ENCODE results near the gene WBP11.

WBP11 gene

DNA sequence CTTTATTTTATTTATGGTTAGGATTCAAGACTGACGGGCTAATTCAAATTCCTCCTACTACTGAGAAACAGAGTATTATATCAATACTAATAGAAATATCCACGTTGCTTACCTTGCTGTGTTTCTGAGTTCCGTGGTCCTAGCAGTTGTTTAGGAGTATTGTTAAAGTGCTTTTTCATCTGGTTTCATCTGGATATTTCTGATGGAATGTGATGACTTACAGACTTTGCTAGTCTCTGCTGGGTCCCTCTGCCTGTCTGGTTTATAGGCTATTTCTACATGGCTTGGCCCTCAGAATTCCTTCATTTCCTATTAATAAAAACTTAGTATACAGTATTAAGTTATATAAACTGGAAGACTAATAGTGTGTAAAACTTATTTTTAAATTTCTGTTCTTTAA, 10.7 kb upstream of the WBP11 start, which contains the start of gene SMCO3:
TSS of gene SMCO3 (minus strand) at position 169 of the 400 bp plus-strand sequence. CDS start 7,502 bp downstream, outside the sequence.
- DNase-seq = no peak

DNA sequence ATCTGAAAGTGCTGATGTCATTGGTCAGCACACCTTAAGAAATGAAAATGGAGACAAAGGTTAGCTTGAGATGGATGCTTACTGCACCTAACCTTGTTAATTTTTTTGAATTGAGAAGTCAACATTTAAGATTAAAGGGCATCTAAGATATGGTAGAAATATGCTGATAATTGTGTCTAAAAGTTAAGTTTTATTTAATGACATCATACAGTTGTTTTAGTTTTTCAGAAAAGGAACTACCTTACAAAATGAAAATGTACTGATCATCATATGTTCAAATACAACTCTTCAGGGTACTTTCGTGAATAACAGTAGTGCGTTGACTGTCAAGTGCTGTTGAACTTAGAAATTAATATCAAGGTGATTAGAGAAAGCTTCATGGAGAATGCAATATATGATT, 8.2 kb upstream of the WBP11 start:
- no peak for DNase-seq

GRCh38 chr12:14810953-14811483, 7.7 kb upstream of the WBP11 start:
- DNase-seq = peak; percentile 14

DNA sequence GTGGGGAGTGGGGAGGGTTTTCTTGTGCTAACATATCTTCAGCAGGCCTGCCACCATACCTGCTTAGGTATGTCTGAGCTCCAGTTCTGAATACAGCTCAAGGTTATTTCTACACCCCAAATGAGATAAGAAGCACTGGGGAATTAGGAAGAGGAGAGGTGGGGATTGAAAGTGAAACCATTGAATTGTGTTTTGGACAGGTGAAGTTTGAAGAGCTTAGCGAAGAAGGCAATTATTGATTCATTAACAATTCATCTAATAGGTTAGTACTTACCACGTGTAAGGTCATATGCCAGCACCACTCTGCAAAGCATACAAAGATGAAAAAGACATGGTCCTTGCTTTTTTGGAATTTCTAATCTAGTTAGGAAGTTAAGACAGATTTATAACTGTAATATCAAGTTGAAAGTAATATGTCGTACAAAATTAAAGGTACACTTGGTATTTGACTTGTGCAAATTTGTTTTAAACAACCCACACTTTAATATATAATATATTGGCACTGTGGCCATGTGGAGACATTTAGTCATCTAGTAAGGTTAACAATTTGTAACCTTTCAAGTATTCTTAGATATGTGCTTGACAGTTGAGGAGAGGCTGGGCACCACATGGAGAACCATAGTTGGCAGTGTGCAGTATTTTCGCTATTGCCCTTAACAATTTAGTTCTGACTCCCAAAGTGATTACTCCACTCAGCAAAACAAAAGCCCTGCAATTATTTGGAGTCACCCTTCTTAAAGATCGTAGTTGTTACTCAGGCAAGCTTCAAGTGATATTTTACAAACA, 7.1 kb upstream of the WBP11 start:
- DNase-seq = no peak

DNA sequence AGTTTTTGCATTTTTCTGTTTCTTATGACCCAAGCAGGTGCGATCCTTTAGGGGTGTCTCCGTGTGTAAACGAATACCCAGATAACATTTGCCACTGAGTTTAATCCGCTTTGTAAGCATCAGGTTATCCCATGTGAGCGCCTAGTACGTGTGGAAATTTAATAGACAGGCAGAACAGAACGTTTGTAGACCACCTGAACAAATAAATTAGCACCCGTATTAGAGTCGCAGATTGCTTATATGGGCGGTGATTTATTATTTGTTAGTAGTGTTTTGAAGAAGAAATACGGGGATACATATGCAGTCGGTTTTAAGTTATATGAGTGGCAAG, 517 bp upstream of the WBP11 start:
- no peak for DNase-seq

DNA sequence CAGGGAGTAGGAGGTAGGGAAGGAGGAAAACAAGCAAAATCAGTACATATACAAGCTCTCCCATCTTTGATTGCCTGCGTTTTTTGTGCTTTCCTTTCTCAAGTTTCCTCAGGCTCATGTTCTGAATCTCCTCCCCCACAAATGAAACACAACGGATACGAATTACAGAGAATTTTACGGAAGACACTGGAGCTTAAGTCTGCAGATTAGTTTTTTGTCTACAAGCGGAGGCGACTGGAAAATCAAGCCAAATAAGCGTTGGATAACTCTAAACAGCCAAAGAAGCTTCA, 612 bp downstream of the WBP11 start:
- DNase-seq = no peak

- DNase-seq = no peak
These were observed 1.0 kb downstream of the WBP11 start for GRCh38 chr12:14802247-14802646.

- no peak for DNase-seq
These were observed 8.2 kb downstream of the WBP11 start for GRCh38 chr12:14795028-14795448.

DNA sequence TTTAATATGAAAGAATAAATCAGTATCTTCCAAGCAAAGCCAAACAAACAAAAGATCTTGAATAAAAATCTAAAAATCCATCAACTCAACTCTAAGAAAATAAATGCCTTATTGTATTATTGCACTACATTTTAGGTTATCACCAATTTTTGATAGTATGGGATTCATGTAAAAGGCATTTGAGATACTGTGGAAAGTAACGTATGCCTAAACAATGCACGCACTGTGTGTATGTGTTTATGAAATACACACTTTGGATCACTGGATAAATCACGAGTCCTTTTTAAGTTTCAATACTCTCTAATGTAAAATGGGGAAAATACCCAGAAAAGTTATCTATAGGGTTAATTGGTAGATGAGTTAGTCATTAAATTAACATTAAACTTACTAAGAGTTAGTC, 17.7 kb downstream of the WBP11 start:
- DNase-seq = no peak

DNA sequence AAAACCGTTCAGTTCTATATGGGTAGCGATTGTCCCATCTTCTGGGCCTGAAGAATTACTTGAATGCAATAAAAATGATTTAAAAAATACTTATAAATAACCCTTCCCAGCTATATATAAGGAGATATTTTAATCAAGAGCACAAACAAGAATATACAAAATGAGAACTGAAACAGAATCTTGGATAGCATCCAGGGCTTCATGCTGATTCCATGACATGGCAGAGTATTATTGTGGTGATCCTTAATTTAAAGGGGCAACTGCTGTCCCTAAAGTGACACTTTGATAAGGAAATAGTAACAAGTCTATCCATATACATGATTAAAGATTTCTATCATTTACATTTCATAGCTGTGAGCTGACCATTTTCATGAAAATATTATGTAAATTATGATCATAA, 18.8 kb downstream of the WBP11 start:
- no peak for DNase-seq

- no peak for DNase-seq
These were observed 20.5 kb downstream of the WBP11 start for GRCh38 chr12:14782756-14783155.

DNA sequence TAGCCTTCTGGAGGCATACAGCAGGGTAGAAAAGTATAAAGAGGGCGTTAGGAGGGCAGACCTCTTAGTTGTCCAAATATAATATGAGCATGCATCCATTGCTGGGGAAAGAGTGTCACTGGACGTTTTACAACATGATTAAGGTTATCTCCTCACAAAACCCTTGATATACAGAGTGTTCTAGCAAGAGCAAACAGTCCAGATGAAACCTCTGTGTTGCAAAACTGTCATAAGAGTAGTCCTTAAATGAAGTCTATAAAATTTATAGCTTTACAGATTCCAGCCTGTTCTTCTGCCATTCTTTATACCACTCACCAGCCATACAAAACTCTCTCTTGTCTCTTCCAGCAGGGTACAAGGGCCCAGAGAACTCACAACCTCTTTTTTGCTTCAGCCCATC, 21.7 kb downstream of the WBP11 start:
- DNase-seq = no peak

GRCh38 chr12:14780859-14781258, 22.4 kb downstream of the WBP11 start:
- DNase-seq = no peak

GRCh38 chr12:14779834-14780233, 23.4 kb downstream of the WBP11 start:
- no peak for DNase-seq

DNA sequence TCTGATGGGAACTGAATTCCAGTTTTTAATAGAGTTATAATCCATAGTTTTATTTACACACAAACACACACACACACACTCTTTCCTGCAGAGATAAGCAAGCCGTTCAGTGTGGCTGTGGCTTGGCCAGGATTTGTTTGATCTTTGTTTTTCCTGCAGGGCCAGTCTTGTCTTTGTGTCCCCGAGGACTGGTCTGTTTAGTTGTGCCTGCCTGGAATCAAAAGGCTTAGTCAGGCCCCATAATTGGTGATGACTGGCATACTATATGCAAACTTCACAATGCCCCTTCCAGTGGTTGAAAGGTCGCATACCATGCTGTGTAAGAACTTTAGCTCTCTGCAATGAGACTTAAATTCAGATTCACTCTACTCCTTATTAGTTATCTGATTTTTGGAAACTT, 26.0 kb downstream of the WBP11 start:
- no peak for DNase-seq

DNA sequence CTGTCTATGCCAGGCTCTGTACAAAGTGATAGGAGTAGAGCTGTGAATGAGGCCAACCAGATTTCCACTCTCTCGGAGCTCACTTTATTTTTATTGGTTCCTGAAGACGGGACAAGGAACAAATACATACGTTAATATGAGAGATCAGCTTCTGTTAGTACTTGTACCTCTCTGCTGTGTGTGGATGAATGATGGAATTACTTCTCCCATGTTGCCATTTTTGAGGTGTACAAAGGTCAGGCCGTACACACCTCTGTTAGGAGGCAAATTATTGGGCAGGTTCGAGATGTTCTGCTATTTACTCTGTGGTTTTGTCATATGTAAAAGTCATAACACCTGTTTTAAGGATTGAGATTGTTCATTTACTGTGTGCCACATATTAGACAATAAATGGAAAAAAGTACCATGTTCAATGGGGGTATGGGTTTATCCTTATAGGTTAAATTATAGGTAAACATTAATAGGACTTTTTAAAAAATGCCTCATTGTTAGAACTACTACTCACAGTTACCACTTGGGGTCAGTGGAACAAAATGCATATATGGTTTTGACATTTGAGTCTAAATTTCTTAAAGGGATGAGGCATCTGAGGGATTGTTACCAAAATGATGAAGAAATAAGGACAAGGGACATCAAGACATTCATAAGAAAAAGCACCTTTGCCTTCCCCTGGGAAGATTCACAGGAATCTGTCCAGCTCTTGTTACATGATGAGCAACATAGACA, 26.9 kb downstream of the WBP11 start:
- DNase-seq = no peak

DNA sequence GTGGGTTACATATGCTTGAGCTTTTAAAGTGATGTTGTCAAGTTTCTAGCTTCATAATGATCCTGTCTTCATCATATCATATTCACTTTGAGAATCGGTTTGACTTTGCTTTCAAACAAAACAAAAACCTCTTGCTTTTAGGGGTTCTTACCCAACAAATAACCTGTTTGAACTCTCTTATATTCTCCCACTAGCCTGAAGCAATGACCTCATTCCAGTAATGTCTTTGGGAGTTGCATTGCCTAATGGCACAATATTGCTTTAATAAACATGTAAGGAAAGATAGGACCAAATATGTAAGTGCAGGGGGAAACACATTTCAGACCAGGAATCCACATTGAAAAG, 27.7 kb downstream of the WBP11 start:
- no peak for DNase-seq

DNA sequence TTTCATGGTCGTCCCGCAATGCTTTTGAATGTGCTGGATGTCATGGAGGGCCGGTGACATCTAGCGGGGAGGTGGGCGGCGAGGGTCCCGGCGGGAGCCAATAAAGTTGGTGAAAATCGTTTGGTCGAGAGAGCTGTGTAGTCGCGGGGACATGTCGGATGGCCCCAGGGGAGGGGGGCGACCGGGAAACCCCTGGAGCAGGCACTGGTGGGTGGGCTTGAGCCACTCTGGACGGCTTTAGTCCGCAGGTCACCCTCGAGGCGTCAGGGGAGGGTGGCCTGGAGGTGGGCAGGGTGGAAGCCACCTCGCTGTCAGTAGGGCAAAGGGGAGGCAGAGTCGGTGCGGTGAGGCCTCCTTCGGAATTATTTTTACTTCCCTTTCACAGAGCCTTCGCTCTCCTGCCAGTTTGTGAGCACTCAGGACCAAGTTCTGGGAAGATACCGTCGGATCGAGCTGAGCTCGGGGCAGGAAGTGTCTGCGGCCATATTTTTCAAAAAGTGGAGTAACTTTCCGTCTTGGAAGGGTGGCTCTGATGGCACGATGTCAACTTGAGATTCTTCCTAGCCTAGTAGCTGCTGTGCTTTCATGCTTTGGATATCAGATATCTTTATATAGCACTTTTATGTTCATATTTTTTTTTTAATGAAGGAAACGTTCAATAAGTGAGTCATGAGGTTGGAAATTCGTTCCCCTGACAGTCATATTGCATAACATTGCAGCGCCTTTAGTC, 28.2 kb downstream of the WBP11 start:
- DNase-seq = no peak

GRCh38 chr12:14774074-14774905, 29.0 kb downstream of the WBP11 start:
- no peak for DNase-seq

- no peak for DNase-seq
These were observed 29.6 kb downstream of the WBP11 start for GRCh38 chr12:14773685-14774073.

GRCh38 chr12:14772946-14773345, 30.3 kb downstream of the WBP11 start:
- no peak for DNase-seq

DNA sequence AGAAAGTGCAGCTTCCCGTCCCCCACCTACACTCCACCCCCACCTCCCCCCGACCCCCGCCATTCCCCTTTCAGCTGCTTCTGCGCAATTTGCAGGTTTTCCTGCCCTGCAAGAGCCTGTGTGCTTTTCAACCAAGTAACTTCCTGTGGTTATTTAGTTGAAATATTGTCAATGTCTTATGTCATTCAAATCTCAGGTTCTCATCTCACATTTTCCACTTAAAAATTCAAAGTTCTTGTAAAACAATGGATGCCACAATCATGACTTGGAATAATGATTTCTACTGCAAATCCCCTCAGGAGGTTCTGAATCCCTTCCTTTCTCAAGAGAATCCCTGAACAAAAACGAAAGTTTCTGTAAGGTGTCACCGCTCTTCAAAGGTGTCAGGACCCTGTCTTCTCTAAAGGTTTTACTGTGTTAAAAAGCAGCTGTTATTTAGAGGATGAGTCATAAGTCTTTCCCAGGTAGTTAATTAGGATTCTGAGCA, 31.6 kb downstream of the WBP11 start:
- DNase-seq = no peak
